Measurements from ENCODE around the gene PODN. TPM values are rescaled to one million over a fixed set of nuclear protein-coding genes. Genes with fewer than 3 reads are reported as not detected.

PODN gene
- total and polyA plus RNA-seq, 2 donors (not counting 3 experiments of a cell fraction or from before 2014, with no cell fraction given) = 1.3 to 1.5 TPM

- Histone ChIP-seq H3K79me2 (ENCODE audit: control insufficient read depth, insufficient read depth, low read length) (no peaks in the 10 kb centered on the region), H2AFZ (ENCODE audit: low read depth, low read length) (no peak overlapping the region), H3K27ac (ENCODE audit: insufficient read depth, low read depth, low read length) (no peak overlapping the region), H4K20me1 (replicated peaks; ENCODE audit: control insufficient read depth, extremely low read depth, insufficient read depth, low read length) (no peaks in the 10 kb centered on the region), H3K27me3 (ENCODE audit: control insufficient read depth in 2 of 2, insufficient read depth in 2 of 2, low read length in 2 of 2) (no peaks in the 10 kb centered on the region), H3K9me3 (replicated peaks; ENCODE audit: control insufficient read depth, insufficient read depth, low read length) (no peaks in the 10 kb centered on the region), H3K4me1 (ENCODE audit: control insufficient read depth, extremely low read depth, insufficient read depth, low read length) (no peaks in the 10 kb centered on the region), H3K4me2 (ENCODE audit: insufficient read depth, low read length) (no peak overlapping the region), H3K4me3 (replicated peaks in 1 of 3; ENCODE audit: insufficient read depth in 1 of 3, low read depth in 1 of 3, low read length in 3 of 3) (no peak overlapping the region), H3K9me1 (replicated peaks; ENCODE audit: control insufficient read depth, extremely low read depth, insufficient read depth, low read length) (no peaks in the 10 kb centered on the region), H3K36me3 (ENCODE audit: control insufficient read depth in 2 of 2, extremely low read depth in 1 of 2, insufficient read depth in 2 of 2, low read length in 2 of 2) (no peaks in the 10 kb centered on the region), H3K9ac (replicated peaks; ENCODE audit: extremely low read depth, insufficient read depth, low read length) (no peak overlapping the region)
- no TSS peak for BruUV-seq (replicated peaks)
- DNase-seq (ENCODE audit: low read depth, low spot score) (no peak), FAIRE-seq (no peak)
- CTCF ChIA-PET = no interaction called here
- POLR2A ChIA-PET = no interaction called here
- dilution Hi-C loops (cut with MboI; ENCODE audit: extremely low pct_ligation_motif_present, low sequenced_read_pairs) (no loop called here), intact Hi-C loops (cut with micrococcal nuclease) (no loop called here)
- no peak for TF ChIP-seq EZH2 (IDR thresholded peaks at IDR 0.05; ENCODE audit: borderline replicate concordance, low read depth, low read length, severe bottlenecking)
- no peak for TF ChIP-seq POLR2AphosphoS5 (IDR thresholded peaks at IDR 0.05; ENCODE audit: insufficient read depth, low read depth, low read length)
- TF ChIP-seq, protein P1, sequence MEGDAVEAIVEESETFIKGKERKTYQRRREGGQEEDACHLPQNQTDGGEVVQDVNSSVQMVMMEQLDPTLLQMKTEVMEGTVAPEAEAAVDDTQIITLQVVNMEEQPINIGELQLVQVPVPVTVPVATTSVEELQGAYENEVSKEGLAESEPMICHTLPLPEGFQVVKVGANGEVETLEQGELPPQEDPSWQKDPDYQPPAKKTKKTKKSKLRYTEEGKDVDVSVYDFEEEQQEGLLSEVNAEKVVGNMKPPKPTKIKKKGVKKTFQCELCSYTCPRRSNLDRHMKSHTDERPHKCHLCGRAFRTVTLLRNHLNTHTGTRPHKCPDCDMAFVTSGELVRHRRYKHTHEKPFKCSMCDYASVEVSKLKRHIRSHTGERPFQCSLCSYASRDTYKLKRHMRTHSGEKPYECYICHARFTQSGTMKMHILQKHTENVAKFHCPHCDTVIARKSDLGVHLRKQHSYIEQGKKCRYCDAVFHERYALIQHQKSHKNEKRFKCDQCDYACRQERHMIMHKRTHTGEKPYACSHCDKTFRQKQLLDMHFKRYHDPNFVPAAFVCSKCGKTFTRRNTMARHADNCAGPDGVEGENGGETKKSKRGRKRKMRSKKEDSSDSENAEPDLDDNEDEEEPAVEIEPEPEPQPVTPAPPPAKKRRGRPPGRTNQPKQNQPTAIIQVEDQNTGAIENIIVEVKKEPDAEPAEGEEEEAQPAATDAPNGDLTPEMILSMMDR (IDR thresholded peaks at IDR 0.05; ENCODE audit: extremely low read depth in 1 of 2, insufficient read depth in 1 of 2, low read depth in 1 of 2, low read length in 2 of 2) = no peak
- no peak for TF ChIP-seq GATA2 (IDR thresholded peaks at IDR 0.05; ENCODE audit: insufficient read depth, insufficient read length, low read depth, low read length)
- no peak for TF ChIP-seq MYC (IDR thresholded peaks at IDR 0.05; ENCODE audit: low read depth, low read length)
- TF ChIP-seq JUN (IDR thresholded peaks at IDR 0.05; ENCODE audit: borderline replicate concordance, insufficient read depth, insufficient read length, low read depth) = no peak
- TF ChIP-seq, protein P2, sequence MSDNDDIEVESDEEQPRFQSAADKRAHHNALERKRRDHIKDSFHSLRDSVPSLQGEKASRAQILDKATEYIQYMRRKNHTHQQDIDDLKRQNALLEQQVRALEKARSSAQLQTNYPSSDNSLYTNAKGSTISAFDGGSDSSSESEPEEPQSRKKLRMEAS (IDR thresholded peaks at IDR 0.05; ENCODE audit: insufficient read depth, insufficient read length) = no peak
- no peak for TF ChIP-seq POLR2A (IDR thresholded peaks at IDR 0.05; ENCODE audit: low read depth, low read length)
- no peak for TF ChIP-seq FOS (IDR thresholded peaks at IDR 0.05; ENCODE audit: borderline replicate concordance, insufficient read depth, low read length)
Observed at GRCh38 chr1:53073868-53074311, 11.9 kb downstream of the PODN start.
